CD14-positive monocyte (primary cell): ENCODE results near the gene CALML5. TPM values are rescaled to one million over a fixed set of nuclear protein-coding genes. Genes with fewer than 3 reads are reported as not detected.

Experiments
- DNase-seq, 3 donors: peaks; one replicate each; pipeline ENCODE4 v3.0.0-alpha.2; 2011 to 2022
- H2AFZ ChIP-seq: 2 replicates; pipeline ENCODE4 v1.6.0; 2012; ENCODE audit warnings: mild to moderate bottlenecking, low read depth, low read length, inconsistent platforms; ENCODE audit not compliant: insufficient read depth, poor library complexity, severe bottlenecking
- H3K27ac ChIP-seq, 2 donors: 1 replicate in 1 of 2; 2 replicates in 1 of 2; pipeline ENCODE4 v1.5.1; 2012 to 2013; ENCODE audit warnings: low read length in 2 of 2, control low read depth in 1 of 2, inconsistent platforms in 1 of 2, low read depth in 1 of 2, mild to moderate bottlenecking in 1 of 2
- H3K27me3 ChIP-seq, 2 donors: one replicate each; pipeline versions ENCODE4 v1.6.0 to v1.6.1; 2011 to 2013; ENCODE audit warnings: low read length in 2 of 2; ENCODE audit not compliant: control insufficient read depth in 2 of 2, insufficient read depth in 2 of 2
- H3K36me3 ChIP-seq, 2 donors: replicated peaks in 1 of 2; 1 replicate in 1 of 2; 2 replicates in 1 of 2; pipeline versions ENCODE4 v1.5.1 to v1.6.1; 2012 to 2013; ENCODE audit warnings: low read length in 2 of 2, control low read depth in 1 of 2, inconsistent platforms in 1 of 2, mild to moderate bottlenecking in 1 of 2; ENCODE audit not compliant: insufficient read depth in 2 of 2, control insufficient read depth in 1 of 2
- H3K4me1 ChIP-seq, 2 donors: 1 replicate in 1 of 2; 2 replicates in 1 of 2; pipeline versions ENCODE4 v1.5.1 to v1.6.1; 2012 to 2013; ENCODE audit warnings: low read length in 2 of 2, control low read depth in 1 of 2, inconsistent platforms in 1 of 2, mild to moderate bottlenecking in 1 of 2, moderate library complexity in 1 of 2; ENCODE audit not compliant: insufficient read depth in 2 of 2, control insufficient read depth in 1 of 2
- H3K4me2 ChIP-seq: replicated peaks from 2 replicates; pipeline ENCODE3; 2012; ENCODE audit warnings: low read length, moderate library complexity, mild to moderate bottlenecking; ENCODE audit not compliant: poor library complexity, severe bottlenecking; ENCODE audit errors: extremely low read depth
- H3K4me3 ChIP-seq, 3 experiments: fragments of 200-600 bp in 1 of 3; sonication (generic) in 1 of 3; replicated peaks in 1 of 3; 1 replicate in 2 of 3; 2 replicates in 1 of 3; pipeline ENCODE4 v1.5.1; 2011 to 2013; ENCODE audit warnings: low read length in 3 of 3, mild to moderate bottlenecking in 3 of 3, control low read depth in 2 of 3, low read depth in 2 of 3, inconsistent platforms in 1 of 3, moderate library complexity in 1 of 3
- H3K79me2 ChIP-seq: 2 replicates; pipeline ENCODE4 v1.6.0; 2012; ENCODE audit warnings: mild to moderate bottlenecking, control low read depth, inconsistent platforms, low read length, moderate library complexity; ENCODE audit not compliant: insufficient read depth
- H3K9ac ChIP-seq: 2 replicates; pipeline ENCODE4 v1.6.0; 2017; ENCODE audit warnings: low read length, mild to moderate bottlenecking; ENCODE audit not compliant: insufficient read depth, poor library complexity, severe bottlenecking
- H3K9me3 ChIP-seq, 2 donors: replicated peaks in 1 of 2; 1 replicate in 1 of 2; 2 replicates in 1 of 2; pipeline versions ENCODE4 v1.5.1 to v1.6.1; 2012 to 2013; ENCODE audit warnings: low read length in 2 of 2, control low read depth in 1 of 2; ENCODE audit not compliant: control insufficient read depth in 1 of 2, insufficient read depth in 1 of 2
- H4K20me1 ChIP-seq: 2 replicates; pipeline ENCODE4 v1.6.0; 2012; ENCODE audit warnings: mild to moderate bottlenecking, low read length, control low read depth, moderate library complexity; ENCODE audit not compliant: insufficient read depth
- H3K27ac Mint-ChIP-seq, 7 donors: one replicate each; pipeline ENCODE4 v1.8.0; 2020; ENCODE audit warnings: mild to moderate bottlenecking in 7 of 7, mixed read lengths in 7 of 7, moderate library complexity in 6 of 7, inconsistent platforms in 2 of 7
- H3K27me3 Mint-ChIP-seq, 3 donors: one replicate each; pipeline ENCODE4 v1.8.0; 2021 to 2022; ENCODE audit warnings: low read depth in 3 of 3, mild to moderate bottlenecking in 3 of 3, mixed read lengths in 3 of 3, moderate library complexity in 3 of 3, inconsistent platforms in 1 of 3
- H3K36me3 Mint-ChIP-seq, 2 donors: one replicate each; pipeline ENCODE4 v1.8.0; 2020; ENCODE audit warnings: mixed read lengths in 2 of 2, inconsistent platforms in 1 of 2, mild to moderate bottlenecking in 1 of 2
- H3K4me1 Mint-ChIP-seq: one replicate; pipeline ENCODE4 v1.8.0; 2020; ENCODE audit warnings: mild to moderate bottlenecking, mixed read lengths
- H3K4me3 Mint-ChIP-seq, 2 donors: one replicate each; pipeline ENCODE4 v1.8.0; 2020; ENCODE audit warnings: mild to moderate bottlenecking in 2 of 2, mixed read lengths in 2 of 2, moderate library complexity in 1 of 2
- H3K9me3 Mint-ChIP-seq, 7 donors: one replicate each; pipeline ENCODE4 v1.8.0; 2020 to 2022; ENCODE audit warnings: mixed read lengths in 7 of 7, mild to moderate bottlenecking in 6 of 7, moderate library complexity in 6 of 7, inconsistent platforms in 2 of 7
- WGBS: methylation state at CpG from one replicate; pipeline ENCODE4 v1.1.5; 2013; ENCODE audit warnings: missing lambda C conversion rate; ENCODE audit not compliant: insufficient coverage; 5-methylcytosine and 5-hydroxymethylcytosine counted together
- intact Hi-C, 2 donors: fragments of 100-400 bp; cut with micrococcal nuclease; formaldehyde crosslinking; loops; one replicate each; pipeline versions ENCODE4 v1.15.0 to v1.15.1; 2023
- polyA plus RNA-seq, 3 donors: library from polyadenylated mRNA; depleted of rRNA in 1 of 3; unstranded in 2 of 3; stranded (reverse) in 1 of 3; fragments of 300-500 nt in 2 of 3; fragments of >200 nt in 1 of 3; fragmentation: Illumina TruSeq in 2 of 3; gene quantifications; 1 replicate in 2 of 3; 2 replicates in 1 of 3; pipeline ENCODE4 v1.2.3, GENCODE V29; 2012 to 2021
- TF ChIP-seq, protein P1 (sequence below): fragments of 200-600 bp; IDR thresholded peaks from one replicate; pipeline ENCODE4 v1.8.0; 2022; ENCODE audit warnings: antibody characterized with exemption, mild to moderate bottlenecking

CALML5 gene
- polyA plus RNA-seq, 3 donors: not detected

DNA sequence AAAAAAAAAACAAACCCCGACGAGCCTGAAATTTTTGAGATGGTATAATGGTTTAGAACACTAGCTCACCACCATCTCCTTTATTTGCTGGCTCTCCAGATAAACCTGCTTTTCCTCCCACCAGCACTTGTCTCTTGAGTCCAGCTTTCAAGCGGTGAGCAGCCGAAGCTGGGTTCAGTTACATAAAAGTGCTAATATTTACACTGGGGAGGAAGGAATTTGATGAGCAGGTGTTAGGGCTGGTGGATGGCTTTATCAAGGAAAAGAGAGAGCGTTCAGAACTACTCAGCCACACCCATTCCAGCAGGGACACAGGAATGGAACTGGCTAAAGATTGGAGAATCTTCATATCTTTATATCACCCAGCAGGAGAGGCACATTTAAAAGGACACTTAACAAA lies 18.8 kb upstream of the CALML5 start:
- Histone ChIP-seq H3K27me3 (no peaks in the 10 kb centered on the region), H3K9me3 (peaks cover 0 to 3% of the 10 kb centered on the region in 2 donors), H3K4me1 (no peaks in the 10 kb centered on the region), H3K36me3 (no peaks in the 10 kb centered on the region), H3K4me3 (no peak overlapping the region), H3K79me2 (no peaks in the 10 kb centered on the region), H3K4me2 (no peak overlapping the region), H3K9ac (no peak overlapping the region), H3K27ac (no peak overlapping the region), H4K20me1 (no peaks in the 10 kb centered on the region), H2AFZ (no peak overlapping the region)
- H3K36me3 Mint-ChIP-seq: no peaks in the 10 kb centered on the region
- TF ChIP-seq, protein P1, sequence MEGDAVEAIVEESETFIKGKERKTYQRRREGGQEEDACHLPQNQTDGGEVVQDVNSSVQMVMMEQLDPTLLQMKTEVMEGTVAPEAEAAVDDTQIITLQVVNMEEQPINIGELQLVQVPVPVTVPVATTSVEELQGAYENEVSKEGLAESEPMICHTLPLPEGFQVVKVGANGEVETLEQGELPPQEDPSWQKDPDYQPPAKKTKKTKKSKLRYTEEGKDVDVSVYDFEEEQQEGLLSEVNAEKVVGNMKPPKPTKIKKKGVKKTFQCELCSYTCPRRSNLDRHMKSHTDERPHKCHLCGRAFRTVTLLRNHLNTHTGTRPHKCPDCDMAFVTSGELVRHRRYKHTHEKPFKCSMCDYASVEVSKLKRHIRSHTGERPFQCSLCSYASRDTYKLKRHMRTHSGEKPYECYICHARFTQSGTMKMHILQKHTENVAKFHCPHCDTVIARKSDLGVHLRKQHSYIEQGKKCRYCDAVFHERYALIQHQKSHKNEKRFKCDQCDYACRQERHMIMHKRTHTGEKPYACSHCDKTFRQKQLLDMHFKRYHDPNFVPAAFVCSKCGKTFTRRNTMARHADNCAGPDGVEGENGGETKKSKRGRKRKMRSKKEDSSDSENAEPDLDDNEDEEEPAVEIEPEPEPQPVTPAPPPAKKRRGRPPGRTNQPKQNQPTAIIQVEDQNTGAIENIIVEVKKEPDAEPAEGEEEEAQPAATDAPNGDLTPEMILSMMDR: no peak
- H3K4me3 Mint-ChIP-seq: no peak overlapping the region
- DNase-seq: no peak
- peaks cover 0 to 3% (median 2%) of the 10 kb centered on the region in 3 donors for H3K27me3 Mint-ChIP-seq
- WGBS: no CpG with 5 or more reads among the region's 5 CpGs
- H3K4me1 Mint-ChIP-seq: peaks cover 4% of the 10 kb centered on the region
- H3K9me3 Mint-ChIP-seq: peaks cover 0 to 13% (median 6%) of the 10 kb centered on the region in 7 donors
- intact Hi-C loops: no loop called here
- peak overlapping the region in 1 of 7 donors; percentile 51 for H3K27ac Mint-ChIP-seq

DNA sequence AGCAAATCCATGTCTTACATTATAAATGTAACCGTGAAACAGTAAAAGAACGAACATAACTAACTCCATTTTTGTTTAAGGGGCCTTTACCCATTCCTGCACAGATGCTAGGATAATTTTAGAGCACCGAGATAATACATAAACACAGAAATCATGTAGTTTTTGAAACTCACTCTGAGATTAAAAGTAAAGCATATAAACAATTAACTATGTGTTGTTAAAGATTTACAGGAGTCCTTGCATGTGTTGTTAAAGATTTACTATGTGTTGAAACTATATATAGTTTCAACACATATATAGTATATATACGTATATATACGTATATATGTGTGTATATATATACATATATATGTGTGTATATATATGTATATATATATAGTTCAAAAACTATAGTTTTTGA lies 18.2 kb upstream of the CALML5 start:
- H3K79me2 ChIP-seq: no peaks in the 10 kb centered on the region
- H3K27me3 ChIP-seq: no peaks in the 10 kb centered on the region
- no peaks in the 10 kb centered on the region for H3K4me1 ChIP-seq
- H2AFZ ChIP-seq: no peak overlapping the region
- intact Hi-C loops: no loop called here
- no peak overlapping the region for H3K4me2 ChIP-seq
- Mint-ChIP-seq H3K27ac (no peak overlapping the region), H3K36me3 (no peaks in the 10 kb centered on the region), H3K27me3 (peaks cover 3% of the 10 kb centered on the region in 3 donors), H3K9me3 (peaks cover 0 to 13% (median 6%) of the 10 kb centered on the region in 7 donors), H3K4me3 (no peak overlapping the region), H3K4me1 (peaks cover 4% of the 10 kb centered on the region)
- no peak overlapping the region for H3K4me3 ChIP-seq
- H3K27ac ChIP-seq: no peak overlapping the region
- no peak for DNase-seq
- WGBS: no CpG with 5 or more reads among the region's 5 CpGs
- H4K20me1 ChIP-seq: no peaks in the 10 kb centered on the region
- peaks cover 0 to 3% of the 10 kb centered on the region in 2 donors for H3K9me3 ChIP-seq
- no peaks in the 10 kb centered on the region for H3K36me3 ChIP-seq
- TF ChIP-seq, protein P1: no peak
- H3K9ac ChIP-seq: no peak overlapping the region
